C4-2B (cell line): ENCODE data around the gene ADH4.

Experiments
- ZFX ChIP-seq: fragments of 450-650 bp; IDR thresholded peaks from 2 replicates; pipeline ENCODE4 v1.6.1; 2017
- TF ChIP-seq, protein P1 (sequence below): fragments of 450-650 bp; conservative IDR thresholded peaks from 2 replicates; pipeline ENCODE4 v1.5.1; 2017; ENCODE audit warnings: mild to moderate bottlenecking

DNA sequence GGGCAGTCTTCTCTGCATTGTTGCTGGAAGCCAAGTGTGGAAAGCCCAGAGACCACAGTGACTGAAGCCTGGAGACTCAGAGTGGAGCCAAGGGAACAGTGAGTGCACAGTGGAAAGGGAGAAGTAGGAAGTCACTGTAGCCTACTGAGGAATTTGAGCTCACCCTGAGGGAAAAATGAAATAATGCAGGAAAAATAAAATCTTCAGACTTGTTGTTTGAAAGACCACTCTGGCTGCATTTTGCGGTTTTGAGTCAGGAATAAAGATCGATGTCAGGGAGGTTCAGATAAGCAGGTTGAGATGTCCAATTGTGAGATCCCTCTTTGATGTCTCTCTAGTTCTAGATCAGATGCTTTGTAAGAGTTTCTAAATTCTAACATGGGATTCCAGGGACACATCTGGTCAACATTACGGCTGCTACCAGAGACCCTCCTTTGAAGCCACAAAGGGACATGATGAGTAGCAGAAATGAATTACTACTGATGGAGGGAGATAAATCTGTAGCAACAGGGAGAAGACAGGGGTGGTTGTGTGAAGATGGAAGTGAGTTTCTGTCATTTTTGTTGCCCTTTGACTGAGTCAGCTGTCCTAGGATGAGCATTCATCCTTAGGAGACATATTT lies 8.4 kb downstream of the ADH4 start:
- TF ChIP-seq, protein P1, sequence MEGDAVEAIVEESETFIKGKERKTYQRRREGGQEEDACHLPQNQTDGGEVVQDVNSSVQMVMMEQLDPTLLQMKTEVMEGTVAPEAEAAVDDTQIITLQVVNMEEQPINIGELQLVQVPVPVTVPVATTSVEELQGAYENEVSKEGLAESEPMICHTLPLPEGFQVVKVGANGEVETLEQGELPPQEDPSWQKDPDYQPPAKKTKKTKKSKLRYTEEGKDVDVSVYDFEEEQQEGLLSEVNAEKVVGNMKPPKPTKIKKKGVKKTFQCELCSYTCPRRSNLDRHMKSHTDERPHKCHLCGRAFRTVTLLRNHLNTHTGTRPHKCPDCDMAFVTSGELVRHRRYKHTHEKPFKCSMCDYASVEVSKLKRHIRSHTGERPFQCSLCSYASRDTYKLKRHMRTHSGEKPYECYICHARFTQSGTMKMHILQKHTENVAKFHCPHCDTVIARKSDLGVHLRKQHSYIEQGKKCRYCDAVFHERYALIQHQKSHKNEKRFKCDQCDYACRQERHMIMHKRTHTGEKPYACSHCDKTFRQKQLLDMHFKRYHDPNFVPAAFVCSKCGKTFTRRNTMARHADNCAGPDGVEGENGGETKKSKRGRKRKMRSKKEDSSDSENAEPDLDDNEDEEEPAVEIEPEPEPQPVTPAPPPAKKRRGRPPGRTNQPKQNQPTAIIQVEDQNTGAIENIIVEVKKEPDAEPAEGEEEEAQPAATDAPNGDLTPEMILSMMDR: no peak
- no peak for TF ChIP-seq ZFX
